Loucy (cell line): ENCODE measurements around the gene IDS.

Source experiments
- CTCF ChIP-seq: fragments of 200-600 bp; sonication (generic); conservative IDR thresholded peaks from 2 replicates; pipeline ENCODE4 v1.5.1; 2014; ENCODE audit warnings: mild to moderate bottlenecking, antibody characterized with exemption, low read length
- EZH2phosphoT487 ChIP-seq: fragments of 200-600 bp; IDR thresholded peaks from 2 replicates; pipeline ENCODE4 v1.6.1; 2018; ENCODE audit warnings: antibody characterized with exemption, mild to moderate bottlenecking, moderate library complexity, borderline replicate concordance

- TF ChIP-seq CTCF = no peak
- no peak for TF ChIP-seq EZH2phosphoT487
Measured at GRCh38 chrX:149433451-149433850, 71.7 kb downstream of the IDS start.
